CD8-positive, alpha-beta memory T cell (primary cell): ENCODE results near the gene CALML6. TPM values are rescaled to one million over a fixed set of nuclear protein-coding genes. Genes with fewer than 3 reads are reported as not detected.
"Not testable (repeated sequence)": the region's sequence is repeated elsewhere in the genome, so short reads cannot be mapped to it uniquely, and the experiment has no call there.

Source experiments
- CTCF ChIA-PET: fragments of 350-600 bp; sonication (Branson Sonifier 250); formaldehyde crosslinking; loops from one replicate; lab custom pipeline; 2021; ENCODE audit warnings: antibody characterized with exemption; lab: Charles Lee
- POLR2A ChIA-PET: fragments of 350-600 bp; sonication (Branson Sonifier 250); formaldehyde crosslinking; loops from one replicate; lab custom pipeline; 2021; ENCODE audit warnings: antibody characterized with exemption; lab: Charles Lee
- DNase-seq, 5 donors: peaks; one replicate each; pipeline versions ENCODE4 v3.0.0 to v3.0.0-alpha.2; 2020 to 2022; ENCODE audit warnings: mixed read lengths in 1 of 5
- H3K27ac ChIP-seq: one replicate; pipeline ENCODE4 v1.7.0; 2013; ENCODE audit warnings: low read depth, mild to moderate bottlenecking, low read length, moderate library complexity
- H3K27me3 ChIP-seq: 2 replicates; pipeline ENCODE4 v1.7.0; 2013; ENCODE audit warnings: low read length, mild to moderate bottlenecking; ENCODE audit not compliant: insufficient read depth, poor library complexity, severe bottlenecking
- H3K36me3 ChIP-seq: 2 replicates; pipeline ENCODE4 v1.7.0; 2013; ENCODE audit warnings: mild to moderate bottlenecking, low read length, moderate library complexity; ENCODE audit not compliant: insufficient read depth
- H3K4me1 ChIP-seq: 2 replicates; pipeline ENCODE4 v1.7.0; 2013; ENCODE audit warnings: mild to moderate bottlenecking, low read length, moderate library complexity; ENCODE audit not compliant: insufficient read depth
- H3K4me3 ChIP-seq: 2 replicates; pipeline ENCODE4 v1.7.0; 2013; ENCODE audit warnings: mild to moderate bottlenecking, low read length
- H3K9me3 ChIP-seq: 2 replicates; pipeline ENCODE4 v1.7.0; 2013; ENCODE audit warnings: mild to moderate bottlenecking, low read length
- H3K27ac Mint-ChIP-seq, 8 donors: one replicate each; pipeline ENCODE4 v1.8.0; 2020 to 2021; ENCODE audit warnings: mixed read lengths in 8 of 8, mild to moderate bottlenecking in 6 of 8, inconsistent platforms in 3 of 8, moderate library complexity in 3 of 8
- H3K27me3 Mint-ChIP-seq, 2 donors: one replicate each; pipeline ENCODE4 v1.8.0; 2020 to 2021; ENCODE audit warnings: mixed read lengths in 2 of 2, mild to moderate bottlenecking in 1 of 2, moderate library complexity in 1 of 2
- H3K36me3 Mint-ChIP-seq, 3 donors: one replicate each; pipeline ENCODE4 v1.8.0; 2020 to 2021; ENCODE audit warnings: mixed read lengths in 3 of 3, inconsistent platforms in 1 of 3, mild to moderate bottlenecking in 1 of 3
- H3K4me1 Mint-ChIP-seq, 3 donors: one replicate each; pipeline ENCODE4 v1.8.0; 2020 to 2021; ENCODE audit warnings: mixed read lengths in 3 of 3, inconsistent platforms in 1 of 3, mild to moderate bottlenecking in 1 of 3
- H3K4me3 Mint-ChIP-seq, 7 donors: one replicate each; pipeline ENCODE4 v1.8.0; 2020 to 2021; ENCODE audit warnings: mixed read lengths in 7 of 7, mild to moderate bottlenecking in 6 of 7, moderate library complexity in 4 of 7, inconsistent platforms in 2 of 7
- H3K9me3 Mint-ChIP-seq, 5 donors: one replicate each; pipeline ENCODE4 v1.8.0; 2020 to 2022; ENCODE audit warnings: mixed read lengths in 5 of 5, mild to moderate bottlenecking in 3 of 5, moderate library complexity in 2 of 5, inconsistent platforms in 1 of 5
- polyA plus RNA-seq: library from polyadenylated mRNA; unstranded; fragments of 300-500 nt; fragmentation: Illumina TruSeq; gene quantifications from one replicate; pipeline ENCODE4 v1.2.3, GENCODE V29; 2021
- total RNA-seq, 2 experiments: library from RNA; stranded (reverse); gene quantifications; one replicate each; pipeline ENCODE4 v1.2.3, GENCODE V29; 2021

Gene CALML6
- total and polyA plus RNA-seq, 3 experiments from 2014 or later: 0.46 to 0.78 TPM; not detected in 1

DNA sequence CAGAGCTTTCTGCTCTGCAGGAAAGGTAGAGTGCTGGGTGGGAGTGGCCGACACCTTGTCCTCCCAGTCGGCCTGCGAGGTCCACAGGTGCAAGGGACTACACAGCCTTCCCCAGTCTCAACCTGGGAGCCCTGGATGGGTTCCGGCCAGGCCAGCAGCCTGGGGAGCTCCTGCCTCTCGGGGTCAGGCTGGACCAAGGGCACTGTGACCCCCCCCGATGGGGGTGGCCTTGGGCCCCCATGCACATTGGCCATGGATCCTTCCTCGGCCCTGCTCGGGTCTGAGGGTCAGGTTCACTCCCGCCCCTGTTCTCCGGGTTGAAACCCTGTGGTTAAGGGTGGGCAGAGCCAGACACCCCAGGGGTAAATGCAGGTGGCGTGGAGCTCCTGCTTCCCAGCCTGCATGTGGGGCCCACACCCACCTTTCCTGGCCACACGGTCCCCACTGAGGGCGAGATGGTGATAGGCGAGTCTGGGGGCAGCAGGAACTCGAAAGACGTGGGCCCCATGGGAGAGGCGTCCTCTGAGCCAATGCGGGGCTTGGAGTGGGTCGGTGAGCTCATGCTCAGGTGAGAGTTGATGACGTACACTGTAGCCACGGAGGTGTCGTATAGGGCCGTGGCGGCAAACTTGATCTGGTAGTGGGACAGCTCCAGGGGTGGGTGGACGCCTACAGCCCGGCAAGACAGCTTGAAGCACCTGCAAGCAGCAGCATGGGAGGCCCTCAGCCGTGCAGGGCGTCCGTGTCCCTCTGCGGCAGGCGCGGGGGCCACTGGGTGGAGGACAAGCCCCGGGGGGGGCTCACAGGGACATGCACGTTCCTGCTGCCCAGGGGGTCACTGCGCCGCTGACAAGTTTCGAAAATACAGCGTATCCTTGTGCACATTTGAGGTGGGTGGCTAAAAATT, 14.8 kb downstream of the CALML6 start:
- ChIA-PET POLR2A (no interaction called here), CTCF (no interaction called here)
- H3K4me1 Mint-ChIP-seq: no peaks in the 10 kb centered on the region
- Histone ChIP-seq H3K9me3 (no peaks in the 10 kb centered on the region), H3K4me1 (no peaks in the 10 kb centered on the region), H3K4me3 (no peak overlapping the region), H3K27ac (no peak overlapping the region), H3K36me3 (no peaks in the 10 kb centered on the region), H3K27me3 (no peaks in the 10 kb centered on the region)
- no peak overlapping the region for H3K4me3 Mint-ChIP-seq
- H3K27me3 Mint-ChIP-seq: no peaks in the 10 kb centered on the region
- no peaks in the 10 kb centered on the region for H3K36me3 Mint-ChIP-seq
- H3K9me3 Mint-ChIP-seq: no peaks in the 10 kb centered on the region
- H3K27ac Mint-ChIP-seq: no peak overlapping the region
- DNase-seq: no peak

DNA sequence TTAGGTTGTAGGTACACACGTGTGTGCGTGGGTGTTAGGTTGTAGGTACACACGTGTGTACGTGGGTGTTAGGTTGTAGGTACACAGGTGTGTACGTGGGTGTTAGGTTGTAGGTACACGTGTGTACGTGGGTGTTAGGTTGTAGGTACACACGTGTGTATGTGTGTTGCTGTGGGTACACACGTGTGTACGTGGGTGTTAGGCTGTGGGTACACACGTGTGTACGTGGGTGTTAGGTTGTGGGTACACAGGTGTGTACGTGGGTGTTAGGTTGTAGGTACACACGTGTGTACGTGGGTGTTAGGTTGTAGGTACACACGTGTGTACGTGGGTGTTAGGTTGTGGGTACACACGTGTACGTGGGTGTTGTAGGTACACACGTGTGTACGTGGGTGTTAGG, 19.8 kb downstream of the CALML6 start:
- DNase-seq, H3K27ac Mint-ChIP-seq, H3K27ac ChIP-seq, H3K4me1 ChIP-seq, H3K36me3 Mint-ChIP-seq, H3K9me3 ChIP-seq, H3K4me3 Mint-ChIP-seq, CTCF ChIA-PET, H3K36me3 ChIP-seq, H3K9me3 Mint-ChIP-seq, H3K27me3 Mint-ChIP-seq, H3K27me3 ChIP-seq, POLR2A ChIA-PET, H3K4me3 ChIP-seq, H3K4me1 Mint-ChIP-seq: not testable (repeated sequence)

DNA sequence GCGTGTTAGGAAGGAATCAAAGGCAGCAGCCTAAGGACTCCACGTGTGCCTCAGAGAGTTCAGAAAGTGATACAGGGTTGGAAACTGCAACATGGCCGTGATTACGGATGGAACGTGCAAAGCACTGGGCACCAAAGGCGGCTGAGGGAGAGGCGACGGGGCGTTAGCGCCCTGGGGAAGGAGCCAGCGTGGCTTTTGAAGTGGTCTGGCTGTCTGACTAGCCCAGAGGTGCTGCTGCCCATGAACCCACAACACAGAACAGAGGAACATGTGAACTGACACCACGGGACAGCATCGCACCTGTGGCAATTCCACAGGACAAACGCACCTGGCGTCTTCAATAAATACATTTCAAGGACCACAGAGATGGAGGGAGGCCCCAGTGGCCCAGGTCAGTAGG, 22.0 kb downstream of the CALML6 start:
- Histone ChIP-seq H3K9me3 (no peaks in the 10 kb centered on the region), H3K27me3 (no peaks in the 10 kb centered on the region), H3K4me1 (no peaks in the 10 kb centered on the region), H3K27ac (no peak overlapping the region), H3K4me3 (no peak overlapping the region), H3K36me3 (no peaks in the 10 kb centered on the region)
- Mint-ChIP-seq H3K9me3 (no peaks in the 10 kb centered on the region), H3K27ac (no peak overlapping the region), H3K4me3 (no peak overlapping the region), H3K27me3 (peaks cover 0 to 3% of the 10 kb centered on the region in 2 donors), H3K4me1 (no peaks in the 10 kb centered on the region), H3K36me3 (no peaks in the 10 kb centered on the region)
- CTCF ChIA-PET: no interaction called here
- POLR2A ChIA-PET: no interaction called here
- no peak for DNase-seq

DNA sequence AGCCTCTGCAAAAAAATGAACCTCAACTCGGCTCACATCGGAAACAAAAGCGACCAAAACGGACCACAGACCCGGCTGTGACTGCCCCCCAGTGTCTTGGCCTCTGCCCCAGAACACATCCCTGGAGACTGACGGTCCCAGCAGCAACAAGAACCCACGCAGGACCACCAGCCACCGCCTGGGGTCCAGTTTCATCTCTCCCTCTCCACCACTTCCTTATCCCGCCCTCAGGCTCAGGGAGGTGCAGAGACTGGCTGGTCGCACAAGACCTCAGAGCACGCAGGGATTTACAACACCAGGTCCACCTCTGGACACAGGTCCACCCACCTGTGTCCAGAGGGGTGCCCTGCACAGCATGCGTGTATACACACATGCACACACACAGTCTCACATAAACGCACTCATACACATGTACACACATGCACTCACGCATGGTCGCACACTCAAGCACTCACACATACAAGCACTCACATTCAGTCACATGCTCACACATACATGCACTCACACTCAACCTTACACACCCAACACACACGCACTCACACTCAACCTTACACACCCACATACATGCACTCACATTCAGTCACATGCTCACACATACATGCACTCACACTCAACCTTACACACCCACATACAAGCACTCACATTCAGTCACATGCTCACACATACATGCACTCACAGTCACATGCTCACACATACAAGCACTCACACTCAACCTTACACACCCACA, 22.7 kb downstream of the CALML6 start:
- no peak for DNase-seq
- no peaks in the 10 kb centered on the region for H3K27me3 ChIP-seq
- H3K27ac Mint-ChIP-seq: no peak overlapping the region
- H3K27me3 Mint-ChIP-seq: peaks cover 0 to 3% of the 10 kb centered on the region in 2 donors
- CTCF ChIA-PET: no interaction called here
- H3K36me3 ChIP-seq: no peaks in the 10 kb centered on the region
- H3K4me1 ChIP-seq: no peaks in the 10 kb centered on the region
- H3K27ac ChIP-seq: no peak overlapping the region
- POLR2A ChIA-PET: no interaction called here
- H3K4me3 Mint-ChIP-seq: no peak overlapping the region
- no peaks in the 10 kb centered on the region for H3K4me1 Mint-ChIP-seq
- H3K36me3 Mint-ChIP-seq: no peaks in the 10 kb centered on the region
- H3K4me3 ChIP-seq: no peak overlapping the region
- H3K9me3 ChIP-seq: no peaks in the 10 kb centered on the region
- no peaks in the 10 kb centered on the region for H3K9me3 Mint-ChIP-seq

DNA sequence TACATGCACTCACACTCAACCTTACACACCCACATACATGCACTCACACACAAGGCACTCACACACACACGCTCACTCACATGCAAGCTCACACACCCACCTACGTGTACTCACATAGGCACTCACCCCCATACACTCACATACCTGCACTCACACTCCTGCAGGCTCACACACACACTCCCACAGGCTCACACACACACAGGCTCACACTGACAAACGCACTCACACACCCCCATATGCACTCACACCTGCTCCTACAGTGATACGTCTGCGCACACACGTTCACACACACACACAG, 23.2 kb downstream of the CALML6 start:
- Histone ChIP-seq H3K27ac (no peak overlapping the region), H3K9me3 (no peaks in the 10 kb centered on the region), H3K27me3 (no peaks in the 10 kb centered on the region), H3K4me1 (no peaks in the 10 kb centered on the region), H3K4me3 (no peak overlapping the region), H3K36me3 (no peaks in the 10 kb centered on the region)
- no peak for DNase-seq
- POLR2A ChIA-PET: no interaction called here
- Mint-ChIP-seq H3K27me3 (peaks cover 0 to 3% of the 10 kb centered on the region in 2 donors), H3K9me3 (no peaks in the 10 kb centered on the region), H3K4me3 (no peak overlapping the region), H3K27ac (no peak overlapping the region), H3K4me1 (no peaks in the 10 kb centered on the region), H3K36me3 (no peaks in the 10 kb centered on the region)
- CTCF ChIA-PET: no interaction called here

DNA sequence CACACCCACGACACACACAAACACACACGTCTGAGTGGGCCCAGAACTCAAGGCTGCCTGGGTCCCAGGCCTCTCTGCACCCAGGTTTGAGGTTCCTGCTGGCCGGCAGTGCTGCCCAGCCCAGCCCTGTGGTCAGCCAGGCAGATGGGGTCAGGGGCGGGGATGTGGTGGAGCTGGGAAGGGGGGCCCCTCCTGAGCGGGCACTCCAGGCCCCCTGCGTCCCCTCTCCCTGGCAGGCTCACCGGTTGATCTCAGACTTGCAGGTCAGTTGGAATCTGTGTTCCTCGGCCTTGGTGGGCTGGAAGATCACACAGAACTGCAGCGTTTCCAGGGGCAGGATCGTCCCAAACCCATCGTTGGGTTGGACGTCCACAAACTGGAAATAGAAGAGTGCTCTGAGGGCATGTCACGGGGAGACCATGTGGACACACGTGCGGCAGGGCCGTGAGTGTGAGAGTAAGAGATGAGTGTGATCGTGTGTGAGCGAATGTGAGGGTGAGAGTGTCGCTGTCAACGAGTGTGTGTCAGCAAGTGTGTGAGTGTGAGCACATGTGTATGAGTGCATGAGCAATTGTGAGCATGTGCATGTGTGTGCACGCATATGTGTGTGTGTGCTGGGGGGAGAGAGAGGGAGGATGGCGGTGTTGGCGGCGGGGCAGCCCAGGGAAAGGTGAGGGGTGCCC, 23.7 kb downstream of the CALML6 start:
- H3K4me3 ChIP-seq: no peak overlapping the region
- H3K4me3 Mint-ChIP-seq: no peak overlapping the region
- H3K36me3 Mint-ChIP-seq: no peaks in the 10 kb centered on the region

DNA sequence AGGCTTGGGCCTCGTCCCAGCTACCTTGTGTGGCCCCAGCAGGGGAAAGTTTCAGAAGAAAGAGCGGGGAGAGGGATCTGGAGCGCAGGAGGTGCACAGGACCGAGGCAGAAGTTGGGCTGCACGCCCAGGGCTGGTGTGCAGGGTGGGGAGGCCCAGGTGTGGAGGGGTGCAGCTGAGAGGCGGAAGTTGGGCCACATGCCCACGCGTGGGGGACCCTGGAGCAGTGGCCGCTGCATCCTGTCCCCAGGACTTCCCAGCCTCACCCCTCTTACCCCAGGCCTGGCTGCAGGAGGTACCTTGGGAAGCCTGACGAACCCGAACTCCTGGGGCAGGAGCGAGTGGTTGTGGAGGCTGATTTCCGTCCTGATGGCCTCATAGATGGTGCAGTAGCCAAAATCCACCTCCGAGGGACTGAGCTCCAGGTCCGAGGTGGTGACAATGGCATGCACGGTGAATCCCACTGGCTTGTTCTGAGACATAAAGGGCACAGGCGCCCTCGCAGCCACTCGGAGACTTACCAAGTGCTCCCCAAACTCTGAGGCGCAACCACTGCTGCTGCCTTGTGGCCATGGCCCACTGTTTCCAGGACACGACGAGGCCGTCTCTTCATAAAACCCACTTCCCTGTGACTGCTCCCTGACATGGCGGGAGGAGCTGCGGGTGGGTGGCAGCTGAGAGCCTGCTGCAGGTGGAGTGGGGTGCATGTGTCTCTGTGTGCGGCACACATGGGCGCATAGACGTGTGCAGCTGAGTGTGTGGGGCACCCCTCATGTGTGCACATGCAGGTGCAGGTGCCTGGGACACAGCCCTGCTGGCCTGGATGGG, 24.4 kb downstream of the CALML6 start:
- Mint-ChIP-seq H3K36me3 (no peaks in the 10 kb centered on the region), H3K27ac (no peak overlapping the region), H3K4me3 (no peak overlapping the region), H3K4me1 (peaks cover 0 to 7% (median 2%) of the 10 kb centered on the region in 3 donors), H3K9me3 (no peaks in the 10 kb centered on the region), H3K27me3 (peaks cover 2 to 6% of the 10 kb centered on the region in 2 donors)
- no peak for DNase-seq
- Histone ChIP-seq H3K27me3 (no peaks in the 10 kb centered on the region), H3K9me3 (no peaks in the 10 kb centered on the region), H3K36me3 (no peaks in the 10 kb centered on the region), H3K4me3 (no peak overlapping the region), H3K4me1 (peaks cover 8% of the 10 kb centered on the region), H3K27ac (no peak overlapping the region)
- CTCF ChIA-PET: no interaction called here
- POLR2A ChIA-PET: no interaction called here

More for the DNA sequence above, 23.7 kb downstream of the CALML6 start:
- ChIA-PET POLR2A (no interaction called here), CTCF (no interaction called here)
- no peak overlapping the region for H3K27ac Mint-ChIP-seq
- DNase-seq: no peak
- peaks cover 2% of the 10 kb centered on the region for H3K4me1 ChIP-seq
- H3K9me3 Mint-ChIP-seq: no peaks in the 10 kb centered on the region
- H3K9me3 ChIP-seq: no peaks in the 10 kb centered on the region
- H3K27me3 Mint-ChIP-seq: peaks cover 0 to 4% of the 10 kb centered on the region in 2 donors
- H3K27ac ChIP-seq: no peak overlapping the region
- no peaks in the 10 kb centered on the region for H3K27me3 ChIP-seq
- H3K4me1 Mint-ChIP-seq: peaks cover 0 to under 1% (median 0%) of the 10 kb centered on the region in 3 donors
- H3K36me3 ChIP-seq: no peaks in the 10 kb centered on the region
